GM19463 (cell line): ENCODE data around the gene PHF12.
"Not testable (repeated sequence)": the region's sequence is repeated elsewhere in the genome, so short reads cannot be mapped to it uniquely, and the experiment has no call there.

Experiments
- ATAC-seq: cut with Tn5 transposase; IDR thresholded peaks from one replicate; pipeline ENCODE4 v1.9.1; 2021; ENCODE audit warnings: mild to moderate bottlenecking, moderate library complexity; ENCODE audit not compliant: unreplicated experiment

The PHF12 gene

GRCh38 chr17:28887871-28888471, 63.3 kb downstream of the PHF12 start:
- ATAC-seq: no peak

GRCh38 chr17:28885951-28886350, 65.4 kb downstream of the PHF12 start:
- no peak for ATAC-seq

- ATAC-seq: no peak
These were observed 66.0 kb downstream of the PHF12 start for GRCh38 chr17:28885363-28885762.

- no peak for ATAC-seq
These were observed 67.2 kb downstream of the PHF12 start for GRCh38 chr17:28883967-28884702.

GRCh38 chr17:28882154-28882895, 69.0 kb downstream of the PHF12 start:
- ATAC-seq: no peak

GRCh38 chr17:28881533-28882056, 69.7 kb downstream of the PHF12 start:
- ATAC-seq: no peak

GRCh38 chr17:28880572-28880945, 70.8 kb downstream of the PHF12 start:
- no peak for ATAC-seq

GRCh38 chr17:28879886-28880571, 71.3 kb downstream of the PHF12 start:
- no peak for ATAC-seq

- ATAC-seq: no peak
These were observed 72.3 kb downstream of the PHF12 start for GRCh38 chr17:28878981-28879380.

- no peak for ATAC-seq
These were observed 73.0 kb downstream of the PHF12 start for GRCh38 chr17:28878158-28878910.

- not testable (repeated sequence) for ATAC-seq
These were observed 74.1 kb downstream of the PHF12 start for GRCh38 chr17:28877150-28877711.

GRCh38 chr17:28875848-28876550, 75.3 kb downstream of the PHF12 start:
- no peak for ATAC-seq

- no peak for ATAC-seq
These were observed 76.6 kb downstream of the PHF12 start for GRCh38 chr17:28874750-28875149.

GRCh38 chr17:28873839-28874238, 77.5 kb downstream of the PHF12 start:
- ATAC-seq: no peak

GRCh38 chr17:28871056-28871579, 80.2 kb downstream of the PHF12 start:
- no peak for ATAC-seq

- no peak for ATAC-seq
These were observed 84.0 kb downstream of the PHF12 start for GRCh38 chr17:28867276-28867675.

- no peak for ATAC-seq
These were observed 85.2 kb downstream of the PHF12 start for GRCh38 chr17:28865946-28866752.
